Keratinocyte (primary cell): ENCODE measurements around the gene ELF4. TPM values are rescaled to one million over a fixed set of nuclear protein-coding genes. Genes with fewer than 3 reads are reported as not detected.

ENCODE experiments used
- DNase-seq: peaks from one replicate; pipeline ENCODE4 v3.0.0-alpha.2; 2011; ENCODE audit warnings: low read depth, missing footprints, low spot score
- FAIRE-seq: peaks from 2 replicates; lab custom pipeline; 2011; peaks lifted over from hg19 to GRCh38; lab: Jason Lieb, UNC
- H2AFZ ChIP-seq: 2 replicates; pipeline ENCODE4 v1.6.0; 2012; ENCODE audit warnings: low read length, control low read depth, inconsistent platforms; ENCODE audit not compliant: control insufficient read depth
- H3K27ac ChIP-seq: 2 replicates; pipeline ENCODE4 v1.5.1; 2011; ENCODE audit warnings: low read length; ENCODE audit not compliant: control insufficient read depth, insufficient read depth
- H3K27me3 ChIP-seq: 3 replicates; pipeline ENCODE4 v1.6.0; 2011; ENCODE audit warnings: low read length; ENCODE audit not compliant: control insufficient read depth, insufficient read depth; ENCODE audit errors: extremely low read depth
- H3K36me3 ChIP-seq, 2 experiments: 2 replicates in 1 of 2; 3 replicates in 1 of 2; pipeline ENCODE4 v1.5.1; 2011; ENCODE audit warnings: low read length in 2 of 2, mild to moderate bottlenecking in 1 of 2; ENCODE audit not compliant: control insufficient read depth in 2 of 2, insufficient read depth in 2 of 2; ENCODE audit errors: extremely low read depth in 1 of 2
- H3K4me1 ChIP-seq: 3 replicates; pipeline ENCODE4 v1.5.1; 2011; ENCODE audit warnings: low read length; ENCODE audit not compliant: control insufficient read depth, insufficient read depth; ENCODE audit errors: extremely low read depth
- H3K4me2 ChIP-seq: 3 replicates; pipeline ENCODE4 v1.6.0; 2011; ENCODE audit warnings: low read depth, low read length; ENCODE audit not compliant: control insufficient read depth, insufficient read depth; ENCODE audit errors: extremely low read depth
- H3K4me3 ChIP-seq, 3 experiments: fragments of 200-600 bp in 1 of 3; sonication (generic) in 1 of 3; 2 replicates in 2 of 3; 3 replicates in 1 of 3; pipeline ENCODE4 v1.5.1; 2011 to 2016; ENCODE audit warnings: low read length in 3 of 3, mild to moderate bottlenecking in 3 of 3, control low read depth in 2 of 3, inconsistent platforms in 1 of 3, low read depth in 1 of 3, mixed read lengths in 1 of 3, mixed run types in 1 of 3, moderate library complexity in 1 of 3; ENCODE audit not compliant: control insufficient read depth in 2 of 3, insufficient read depth in 2 of 3; ENCODE audit errors: extremely low read depth in 1 of 3
- H3K79me2 ChIP-seq: 2 replicates; pipeline ENCODE4 v1.6.0; 2012; ENCODE audit warnings: low read length; ENCODE audit not compliant: control insufficient read depth, insufficient read depth
- H3K9ac ChIP-seq: 3 replicates; pipeline ENCODE4 v1.6.0; 2011; ENCODE audit warnings: low read length; ENCODE audit not compliant: control insufficient read depth, insufficient read depth; ENCODE audit errors: extremely low read depth
- H3K9me1 ChIP-seq: 3 replicates; pipeline ENCODE4 v1.6.0; 2011; ENCODE audit warnings: low read length; ENCODE audit not compliant: control insufficient read depth, insufficient read depth; ENCODE audit errors: extremely low read depth
- H3K9me3 ChIP-seq: 2 replicates; pipeline ENCODE4 v1.5.1; 2012; ENCODE audit warnings: low read depth, low read length; ENCODE audit not compliant: control insufficient read depth
- H4K20me1 ChIP-seq: 3 replicates; pipeline ENCODE4 v1.6.0; 2011; ENCODE audit warnings: low read length; ENCODE audit not compliant: control insufficient read depth, insufficient read depth; ENCODE audit errors: extremely low read depth
- EZH2 ChIP-seq: IDR thresholded peaks from one replicate; pipeline ENCODE4 v1.6.1; 2012; ENCODE audit warnings: inconsistent platforms, mild to moderate bottlenecking, low read length, moderate library complexity
- dilution Hi-C: fragments of 300-500 bp; cut with MboI; formaldehyde crosslinking; loops from one replicate; pipeline ENCODE4 v1.7.0; 2020; ENCODE audit warnings: low sequenced_read_pairs; ENCODE audit not compliant: extremely low pct_ligation_motif_present
- polyA plus RNA-seq, 5 experiments: library from polyadenylated mRNA; depleted of rRNA in 3 of 5; stranded (reverse) in 3 of 5; stranded (forward) in 1 of 5; unstranded in 1 of 5; fragments of >200 nt; gene quantifications; 1 replicate in 1 of 5; 2 replicates in 3 of 5; 3 replicates in 1 of 5; pipeline versions ENCODE4 v1.2.1 to v1.2.3, GENCODE V29; 2011 to 2012; ENCODE audit warnings: missing spikeins in 2 of 5, low read depth in 1 of 5, low replicate concordance in 1 of 5
- TF ChIP-seq, protein P1 (sequence below), 3 experiments: IDR thresholded peaks in 1 of 3; conservative IDR thresholded peaks in 1 of 3; optimal IDR thresholded peaks in 1 of 3; 2 replicates in 2 of 3; 3 replicates in 1 of 3; pipeline versions ENCODE3 to v1.5.1; 2011; ENCODE audit warnings: low read length in 3 of 3, mild to moderate bottlenecking in 3 of 3, moderate library complexity in 2 of 3, control low read depth in 1 of 3, inconsistent platforms in 1 of 3; ENCODE audit not compliant: insufficient read depth in 2 of 3; ENCODE audit errors: extremely low read depth in 1 of 3

Gene ELF4
- polyA plus RNA-seq, 1 donor (not counting 4 experiments of a cell fraction or from before 2014, with no cell fraction given), result 17.6 TPM

DNA sequence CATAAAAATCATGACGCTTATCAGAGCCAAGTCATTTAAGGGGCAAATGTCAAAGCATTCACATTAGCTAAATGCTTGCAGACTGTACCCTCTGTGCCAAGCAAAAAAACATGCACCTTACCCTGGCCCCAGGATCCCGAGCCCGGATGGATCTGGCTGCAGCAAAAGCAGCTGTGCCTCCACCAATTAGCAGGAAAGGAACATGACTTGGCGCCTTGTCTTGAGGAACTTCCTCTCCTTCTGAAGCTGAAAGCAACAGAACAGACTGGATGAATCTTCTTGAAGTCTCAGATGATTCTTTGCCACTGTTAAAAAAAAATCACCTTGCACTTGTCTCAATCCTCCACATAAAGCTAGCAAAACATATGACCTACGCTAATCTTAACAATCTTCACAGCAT is 37.3 kb upstream of the ELF4 start:
- peaks cover 9% of the 10 kb centered on the region for H3K4me1 ChIP-seq
- DNase-seq (no peak), FAIRE-seq (no peak)
- no peaks in the 10 kb centered on the region for H3K9me3 ChIP-seq
- H3K27me3 ChIP-seq, result no peaks in the 10 kb centered on the region
- no peak overlapping the region for H2AFZ ChIP-seq
- H3K4me2 ChIP-seq, result no peak overlapping the region
- H4K20me1 ChIP-seq, result no peaks in the 10 kb centered on the region
- H3K9ac ChIP-seq, result no peak overlapping the region
- H3K27ac ChIP-seq, result no peak overlapping the region
- dilution Hi-C loops, result no loop called here
- TF ChIP-seq, protein P1, sequence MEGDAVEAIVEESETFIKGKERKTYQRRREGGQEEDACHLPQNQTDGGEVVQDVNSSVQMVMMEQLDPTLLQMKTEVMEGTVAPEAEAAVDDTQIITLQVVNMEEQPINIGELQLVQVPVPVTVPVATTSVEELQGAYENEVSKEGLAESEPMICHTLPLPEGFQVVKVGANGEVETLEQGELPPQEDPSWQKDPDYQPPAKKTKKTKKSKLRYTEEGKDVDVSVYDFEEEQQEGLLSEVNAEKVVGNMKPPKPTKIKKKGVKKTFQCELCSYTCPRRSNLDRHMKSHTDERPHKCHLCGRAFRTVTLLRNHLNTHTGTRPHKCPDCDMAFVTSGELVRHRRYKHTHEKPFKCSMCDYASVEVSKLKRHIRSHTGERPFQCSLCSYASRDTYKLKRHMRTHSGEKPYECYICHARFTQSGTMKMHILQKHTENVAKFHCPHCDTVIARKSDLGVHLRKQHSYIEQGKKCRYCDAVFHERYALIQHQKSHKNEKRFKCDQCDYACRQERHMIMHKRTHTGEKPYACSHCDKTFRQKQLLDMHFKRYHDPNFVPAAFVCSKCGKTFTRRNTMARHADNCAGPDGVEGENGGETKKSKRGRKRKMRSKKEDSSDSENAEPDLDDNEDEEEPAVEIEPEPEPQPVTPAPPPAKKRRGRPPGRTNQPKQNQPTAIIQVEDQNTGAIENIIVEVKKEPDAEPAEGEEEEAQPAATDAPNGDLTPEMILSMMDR (optimal IDR thresholded peaks at IDR 0.05 in 1 of 3, IDR thresholded peaks at IDR 0.05 in 1 of 3, conservative IDR thresholded peaks at IDR 0.05 in 1 of 3; ENCODE audit: extremely low read depth in 1 of 3, insufficient read depth in 2 of 3, low read length in 3 of 3), result no peak
- no peak for TF ChIP-seq EZH2
- H3K4me3 ChIP-seq, result no peak overlapping the region
- H3K36me3 ChIP-seq, result peaks cover 0 to 4% of the 10 kb centered on the region in 2 experiments
- no peaks in the 10 kb centered on the region for H3K9me1 ChIP-seq
- no peaks in the 10 kb centered on the region for H3K79me2 ChIP-seq

DNA sequence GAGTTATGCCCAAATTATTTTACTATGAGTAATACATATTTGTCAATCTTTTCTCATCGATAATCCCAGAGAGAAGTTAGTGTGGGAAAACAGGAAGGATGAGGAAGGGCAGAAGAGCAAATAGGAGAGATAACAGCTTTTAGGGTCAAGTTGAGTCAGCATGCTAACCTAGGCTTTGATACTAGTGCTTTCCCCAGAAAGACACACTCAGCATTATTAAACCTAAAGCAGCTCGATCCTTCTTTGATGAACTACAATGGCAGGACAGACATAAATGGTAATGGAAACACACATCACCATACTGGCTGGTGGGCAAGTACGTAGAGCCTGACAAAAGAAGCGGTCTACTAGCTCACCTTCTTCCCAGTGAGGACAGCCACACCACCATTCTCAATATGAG is 34.8 kb upstream of the ELF4 start:
- no peak for DNase-seq
- no peaks in the 10 kb centered on the region for H3K9me3 ChIP-seq
- dilution Hi-C loops, result no loop called here

More for the DNA sequence above, 34.8 kb upstream of the ELF4 start:
- H3K36me3 ChIP-seq, result peaks cover 0 to 4% of the 10 kb centered on the region in 2 experiments
- TF ChIP-seq EZH2, result no peak
- TF ChIP-seq, protein P1 (optimal IDR thresholded peaks at IDR 0.05 in 1 of 3, IDR thresholded peaks at IDR 0.05 in 1 of 3, conservative IDR thresholded peaks at IDR 0.05 in 1 of 3; ENCODE audit: extremely low read depth in 1 of 3, insufficient read depth in 2 of 3, low read length in 3 of 3), result no peak
- no peaks in the 10 kb centered on the region for H3K79me2 ChIP-seq
- no peak overlapping the region for H2AFZ ChIP-seq
- no peak overlapping the region for H3K4me3 ChIP-seq
- H3K27ac ChIP-seq, result no peak overlapping the region
- peaks cover 9% of the 10 kb centered on the region for H3K4me1 ChIP-seq
- H3K27me3 ChIP-seq, result no peaks in the 10 kb centered on the region
- no peaks in the 10 kb centered on the region for H3K9me1 ChIP-seq
- no peak for FAIRE-seq
- H4K20me1 ChIP-seq, result no peaks in the 10 kb centered on the region
- H3K9ac ChIP-seq, result no peak overlapping the region
- H3K4me2 ChIP-seq, result no peak overlapping the region
